K562 (cell line): ENCODE data around the gene ADK. TPM values are rescaled to one million over a fixed set of nuclear protein-coding genes. Genes with fewer than 3 reads are reported as not detected.

Experiments
- ATAC-seq: fragments of 200-7000 bp; cut with Tn5 transposase; 3 replicates; pipeline ENCODE4 v1.9.1; 2020; ENCODE audit warnings: moderate library complexity
- BruUV-seq: library from RNA; stranded (reverse); fragments of 400-500 nt; replicated peaks from 2 replicates; lab custom pipeline; 2021; lab: Mats Ljungman, UMichigan
- CTCF ChIA-PET: fragments of 300-600 bp; formaldehyde crosslinking; extraction: SDS; loops from one replicate; lab custom pipeline; 2021; ENCODE audit warnings: low intra/inter-chr PET ratio; lab: Yijun Ruan, JAX
- POLR2A ChIA-PET: fragments of 300-600, 350-650 bp; sonication (Branson Sonifier 250); formaldehyde crosslinking; extraction: SDS; loops from one replicate; lab custom pipeline; 2021; ENCODE audit warnings: antibody characterized with exemption, inconsistent platforms; lab: Yijun Ruan, JAX
- DNase-seq, 4 experiments: peaks; one replicate each; pipeline versions ENCODE4 v3.0.0 to v3.0.0-alpha.2; 2011 to 2018; ENCODE audit warnings: low spot score in 3 of 4, mixed read lengths in 3 of 4; ENCODE audit errors: extremely low read depth in 1 of 4
- FAIRE-seq: peaks from 2 replicates; lab custom pipeline; 2011; peaks lifted over from hg19 to GRCh38; lab: Jason Lieb, UNC
- H2AFZ ChIP-seq: 2 replicates; pipeline ENCODE4 v1.6.0; 2011; ENCODE audit warnings: low read depth, low read length, control low read depth, inconsistent platforms
- H3K27ac ChIP-seq: fragments of 200-600 bp; 3 replicates; pipeline ENCODE4 v1.8.0; 2011; ENCODE audit warnings: low read depth, mild to moderate bottlenecking, control low read depth, inconsistent platforms, low read length, moderate library complexity, mixed read lengths; ENCODE audit errors: extremely low read depth
- H3K27me3 ChIP-seq, 2 experiments: fragments of 300-600 bp in 1 of 2; 2 replicates in 1 of 2; 3 replicates in 1 of 2; pipeline versions ENCODE4 v1.6.0 to v1.8.0; 2011; ENCODE audit warnings: inconsistent platforms in 2 of 2, low read length in 2 of 2, mild to moderate bottlenecking in 1 of 2, mixed read lengths in 1 of 2, moderate library complexity in 1 of 2; ENCODE audit not compliant: control insufficient read depth in 2 of 2, insufficient read depth in 2 of 2
- H3K36me3 ChIP-seq: fragments of 300-600 bp; 3 replicates; pipeline ENCODE4 v1.8.0; 2011; ENCODE audit warnings: mild to moderate bottlenecking, low read length, inconsistent platforms; ENCODE audit not compliant: control insufficient read depth, insufficient read depth
- H3K4me1 ChIP-seq, 2 experiments: fragments of 200-600 bp in 1 of 2; replicated peaks in 1 of 2; 2 replicates in 1 of 2; 3 replicates in 1 of 2; pipeline versions ENCODE4 v1.5.1 to v1.8.0; 2011; ENCODE audit warnings: inconsistent platforms in 2 of 2, low read length in 2 of 2, mild to moderate bottlenecking in 1 of 2, mixed read lengths in 1 of 2, moderate library complexity in 1 of 2; ENCODE audit not compliant: control insufficient read depth in 2 of 2, insufficient read depth in 2 of 2
- H3K4me2 ChIP-seq: 2 replicates; pipeline ENCODE4 v1.6.1; 2011; ENCODE audit warnings: low read length, control low read depth, inconsistent platforms, mixed read lengths; ENCODE audit not compliant: insufficient read depth
- H3K4me3 ChIP-seq: fragments of 200-600 bp; sonication (generic), shearing (Covaris generic); 2 replicates; pipeline ENCODE4 v1.5.1; 2016; ENCODE audit warnings: control low read depth, inconsistent platforms
- H3K79me2 ChIP-seq: fragments of 200-600 bp; 3 replicates; pipeline ENCODE4 v1.8.0; 2011; ENCODE audit warnings: low read length, inconsistent platforms; ENCODE audit not compliant: control insufficient read depth, insufficient read depth
- H3K9ac ChIP-seq, 2 experiments: 2 replicates each; pipeline versions ENCODE4 v1.6.0 to v1.6.1; 2011; ENCODE audit warnings: low read depth in 2 of 2, low read length in 2 of 2, control low read depth in 1 of 2, inconsistent platforms in 1 of 2, mild to moderate bottlenecking in 1 of 2, mixed read lengths in 1 of 2; ENCODE audit not compliant: insufficient read depth in 1 of 2
- H3K9me1 ChIP-seq: one replicate; pipeline ENCODE4 v1.6.0; 2011; ENCODE audit warnings: inconsistent platforms, mild to moderate bottlenecking, low read length, moderate library complexity; ENCODE audit not compliant: control insufficient read depth, insufficient read depth
- H3K9me3 ChIP-seq: replicated peaks from 2 replicates; pipeline ENCODE4 v1.5.1; 2011; ENCODE audit warnings: low read depth, low read length, inconsistent platforms; ENCODE audit not compliant: control insufficient read depth, insufficient read depth
- H4K20me1 ChIP-seq: replicated peaks from 2 replicates; pipeline ENCODE4 v1.6.1; 2011; ENCODE audit warnings: low read length, inconsistent platforms, mixed read lengths; ENCODE audit not compliant: control insufficient read depth, insufficient read depth
- CREB3 ChIP-seq: fragments of 450-650 bp; conservative IDR thresholded peaks from 2 replicates; pipeline ENCODE4 v1.6.1; 2016; ENCODE audit warnings: missing genetic modification characterization, low read depth, mild to moderate bottlenecking, missing compliant biosample characterization, moderate library complexity
- DNMT1 ChIP-seq: fragments of 450-650 bp; IDR thresholded peaks from 2 replicates; pipeline ENCODE4 v1.6.1; 2016; ENCODE audit warnings: antibody characterized with exemption, mild to moderate bottlenecking
- ILF3 ChIP-seq: fragments of 450-650 bp; IDR thresholded peaks from 2 replicates; pipeline ENCODE4 v1.6.1; 2018; ENCODE audit warnings: antibody characterized with exemption, mild to moderate bottlenecking, moderate library complexity, borderline replicate concordance
- POLR3G ChIP-seq: IDR thresholded peaks from 2 replicates; pipeline ENCODE4 v1.6.1; 2011; ENCODE audit not compliant: insufficient read length, insufficient replicate concordance; ENCODE audit errors: extremely low read depth
- TAF7 ChIP-seq: fragments of 450-650 bp; IDR thresholded peaks from 2 replicates; pipeline ENCODE4 v1.6.1; 2016; ENCODE audit warnings: missing genetic modification characterization, missing compliant biosample characterization
- TCF7L2 ChIP-seq: fragments of 150-350 bp; IDR thresholded peaks from 2 replicates; pipeline ENCODE4 v1.6.1; 2016; ENCODE audit warnings: low read depth, mild to moderate bottlenecking, low read length, moderate library complexity
- UBTF ChIP-seq, 2 experiments: IDR thresholded peaks; 2 replicates each; pipeline ENCODE4 v1.6.1; 2012; ENCODE audit warnings: improper control_type of control experiment in 2 of 2, low read depth in 2 of 2, low read length in 2 of 2, borderline replicate concordance in 1 of 2
- ZBTB9 ChIP-seq: fragments of 450-650 bp; formaldehyde crosslinking; IDR thresholded peaks from 2 replicates; pipeline ENCODE4 v1.4.0; 2020; ENCODE audit warnings: mild to moderate bottlenecking, moderate library complexity
- ZMIZ1 ChIP-seq, 2 experiments: fragments of 150-350 bp in 1 of 2; IDR thresholded peaks; 2 replicates each; pipeline ENCODE4 v1.6.1; 2012 to 2016; ENCODE audit warnings: low read depth in 2 of 2, low read length in 2 of 2, mild to moderate bottlenecking in 1 of 2, moderate library complexity in 1 of 2
- WGBS: fragments of 100-300 bp; shearing (Covaris generic); methylation state at CpG from one replicate; pipeline ENCODE4 v1.1.6; 2016; ENCODE audit warnings: low coverage, mixed read lengths; ENCODE audit not compliant: insufficient coverage; ENCODE audit errors: missing lambda C conversion rate; 5-methylcytosine and 5-hydroxymethylcytosine counted together
- in situ Hi-C: fragments of 300-500 bp; cut with MboI; formaldehyde crosslinking; loops from 4 replicates; pipeline ENCODE4 v1.15.0; 2018; ENCODE audit warnings: inconsistent platforms, mixed read lengths
- intact Hi-C: fragments of 100-400 bp; cut with micrococcal nuclease; formaldehyde crosslinking; loops from 2 replicates; pipeline ENCODE4 v1.14.2; 2022
- polyA plus RNA-seq, 8 experiments: library from polyadenylated mRNA; depleted of rRNA in 4 of 8; stranded (reverse) in 5 of 8; unstranded in 3 of 8; fragments of >200 nt; fragmentation: Nextera tagmentation in 2 of 8; fragmentation: Illumina TruSeq in 1 of 8; extraction: Ambion mirVana in 2 of 8; extraction: Trizol in 1 of 8; gene quantifications; 2 replicates each; pipeline versions ENCODE4 v1.2.1 to v1.2.3, GENCODE V29; 2011 to 2014; ENCODE audit warnings: inconsistent platforms in 1 of 8, missing spikeins in 1 of 8
- total RNA-seq, 7 experiments: library from RNA; depleted of rRNA in 6 of 7; stranded (reverse); fragments of >200 nt in 6 of 7; fragmentation: Illumina TruSeq in 2 of 7; extraction: Trizol in 2 of 7; gene quantifications; 2 replicates each; pipeline versions ENCODE4 v1.2.1 to v1.2.3, GENCODE V29; 2011 to 2021; ENCODE audit warnings: low replicate concordance in 1 of 7
- TF ChIP-seq, protein P1 (sequence below): IDR thresholded peaks from 3 replicates; pipeline ENCODE4 v1.6.1; 2011; ENCODE audit warnings: borderline replicate concordance, mild to moderate bottlenecking; ENCODE audit not compliant: insufficient read length, insufficient read depth

ADK gene
- total and polyA plus RNA-seq, 9 of the 15 experiments (the other 6 are each of a cell fraction or from before 2014, with no cell fraction given): 54.2 to 97.8 (median 73.6) TPM

DNA sequence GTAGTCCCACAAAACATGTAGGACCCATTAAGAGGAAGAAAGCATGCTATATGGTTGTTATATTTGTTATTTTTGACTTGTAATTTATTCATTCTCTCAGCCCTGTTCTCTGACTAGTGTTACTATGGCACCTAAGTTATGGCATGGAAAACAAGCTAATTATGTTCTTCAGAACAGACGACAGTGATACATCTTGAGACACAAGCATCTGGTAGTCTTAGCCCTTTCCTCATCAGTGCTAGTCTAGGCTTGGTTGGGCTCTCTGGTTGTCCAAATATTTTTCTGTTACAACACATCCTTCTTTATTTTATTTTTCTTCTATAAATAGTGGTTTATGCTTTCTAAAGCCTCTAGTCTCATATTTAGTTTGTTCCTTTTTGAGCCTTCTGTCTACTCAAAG, 367.0 kb downstream of the ADK start (continued):
- TF ChIP-seq CREB3 (tag) (no peak), UBTF (IDR thresholded peaks at IDR 0.05; ENCODE audit: borderline replicate concordance in 1 of 2, low read depth in 2 of 2, low read length in 2 of 2) (no peak)
- TF ChIP-seq, protein P1, sequence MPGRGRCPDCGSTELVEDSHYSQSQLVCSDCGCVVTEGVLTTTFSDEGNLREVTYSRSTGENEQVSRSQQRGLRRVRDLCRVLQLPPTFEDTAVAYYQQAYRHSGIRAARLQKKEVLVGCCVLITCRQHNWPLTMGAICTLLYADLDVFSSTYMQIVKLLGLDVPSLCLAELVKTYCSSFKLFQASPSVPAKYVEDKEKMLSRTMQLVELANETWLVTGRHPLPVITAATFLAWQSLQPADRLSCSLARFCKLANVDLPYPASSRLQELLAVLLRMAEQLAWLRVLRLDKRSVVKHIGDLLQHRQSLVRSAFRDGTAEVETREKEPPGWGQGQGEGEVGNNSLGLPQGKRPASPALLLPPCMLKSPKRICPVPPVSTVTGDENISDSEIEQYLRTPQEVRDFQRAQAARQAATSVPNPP: no peak

- CTCF ChIA-PET: no interaction called here
- Histone ChIP-seq H3K36me3 (no peaks in the 10 kb centered on the region), H3K9me3 (no peaks in the 10 kb centered on the region)
- TF ChIP-seq ZMIZ1 (IDR thresholded peaks at IDR 0.05; ENCODE audit: low read depth in 2 of 2, low read length in 2 of 2): no peak
- no peak for TF ChIP-seq POLR3G
- TF ChIP-seq ZBTB9 (CRISPR knock-in tag): no peak
- no peak for TF ChIP-seq DNMT1
- TF ChIP-seq TCF7L2: no peak
- TF ChIP-seq ILF3: no peak
- TF ChIP-seq TAF7: no peak
- TF ChIP-seq, all 486 proteins: peak for 0
- no peaks in the 10 kb centered on the region for H3K79me2 ChIP-seq
- no peak overlapping the region for H3K27ac ChIP-seq
- POLR2A ChIA-PET: interaction anchor here (1.2 kb wide), 1 partner anchor 9 kb away, joined by 3 read pairs; no protein-coding TSS in a partner anchor
- no peak overlapping the region for H2AFZ ChIP-seq
- no peaks in the 10 kb centered on the region for H3K27me3 ChIP-seq
- 43% methylated on average over 1 of the region's 1 CpG for WGBS
- FAIRE-seq: no peak
- no peaks in the 10 kb centered on the region for H3K4me1 ChIP-seq
- H3K9me1 ChIP-seq: no peaks in the 10 kb centered on the region
- in situ Hi-C loops: no loop called here
- H3K9ac ChIP-seq: no peak overlapping the region
- BruUV-seq: no TSS peak
- DNase-seq: no peak
- no peaks in the 10 kb centered on the region for H4K20me1 ChIP-seq
- ATAC-seq: no peak
- no peak overlapping the region for H3K4me3 ChIP-seq
- no peak overlapping the region for H3K4me2 ChIP-seq
- intact Hi-C loops: no loop called here
Observed at GRCh38 chr10:74521526-74521925, 370.5 kb downstream of the ADK start.
